Esophagus muscularis mucosa (tissue), 4 donors: Measurements from ENCODE around the gene SSPN. TPM values are rescaled to one million over a fixed set of nuclear protein-coding genes. Genes with fewer than 3 reads are reported as not detected.

Source experiments
- DNase-seq: peaks from one replicate; pipeline ENCODE4 v3.0.0-alpha.2; 2017; ENCODE audit errors: extremely low spot score
- H3K27ac ChIP-seq, 4 donors: fragments of 200-600 bp; sonication (generic); replicated peaks in 1 of 4; 1 replicate in 3 of 4; 2 replicates in 1 of 4; pipeline ENCODE4 v1.5.1; 2016 to 2019; ENCODE audit warnings: mild to moderate bottlenecking in 1 of 4
- H3K27me3 ChIP-seq, 4 donors: fragments of 200-600 bp; sonication (generic); one replicate each; pipeline versions ENCODE4 v1.5.1 to v1.6.0; 2016 to 2019
- H3K36me3 ChIP-seq, 4 donors: fragments of 200-600 bp; sonication (generic); one replicate each; pipeline ENCODE4 v1.5.1; 2016 to 2019
- H3K4me1 ChIP-seq, 4 donors: fragments of 200-600 bp; sonication (generic); one replicate each; pipeline ENCODE4 v1.5.1; 2016 to 2019
- H3K4me3 ChIP-seq, 4 donors: fragments of 200-600 bp; sonication (generic); 1 replicate in 2 of 4; 2 replicates in 2 of 4; pipeline ENCODE4 v1.5.1; 2016 to 2019; ENCODE audit warnings: mild to moderate bottlenecking in 4 of 4, moderate library complexity in 1 of 4
- H3K9me3 ChIP-seq, 4 donors: fragments of 200-600 bp; sonication (generic); 1 replicate in 3 of 4; 2 replicates in 1 of 4; pipeline ENCODE4 v1.5.1; 2016 to 2019
- EP300 ChIP-seq: sonication (generic); formaldehyde crosslinking; IDR thresholded peaks from one replicate; pipeline ENCODE4 v1.6.1; 2017; ENCODE audit warnings: antibody characterized with exemption
- POLR2A ChIP-seq: fragments of 450-650 bp; IDR thresholded peaks from one replicate; pipeline ENCODE4 v1.6.1; 2017; ENCODE audit warnings: antibody characterized with exemption, moderate library complexity, mild to moderate bottlenecking, low read depth
- POLR2AphosphoS5 ChIP-seq, 2 donors: sonication (generic); formaldehyde crosslinking; IDR thresholded peaks; one replicate each; pipeline ENCODE4 v1.6.1; 2017; ENCODE audit warnings: antibody characterized with exemption in 2 of 2
- WGBS: methylation state at CpG from one replicate; pipeline ENCODE4 v1.1.5; 2018; 5-methylcytosine and 5-hydroxymethylcytosine counted together
- intact Hi-C: fragments of 100-400 bp; cut with DNase I; formaldehyde crosslinking; loops from one replicate; pipeline ENCODE4 v1.15.1; 2023
- total RNA-seq, 4 donors: library from RNA; depleted of rRNA; stranded (reverse); fragments of >200 nt; gene quantifications; one replicate each; pipeline versions ENCODE4 v1.1.0 to v1.2.1, GENCODE V29; 2016
- TF ChIP-seq, protein P1 (sequence below), 3 experiments: fragments of 200-600 bp in 2 of 3; fragments of 450-650 bp in 1 of 3; sonication (generic) in 2 of 3; IDR thresholded peaks; one replicate each; pipeline ENCODE4 v1.5.1; 2017 to 2019; ENCODE audit warnings: antibody characterized with exemption in 3 of 3, mild to moderate bottlenecking in 2 of 3, moderate library complexity in 1 of 3

The SSPN gene
- total RNA-seq, 4 donors from 2014 or later, result 36.4 to 81.8 (median 64.9) TPM

DNA sequence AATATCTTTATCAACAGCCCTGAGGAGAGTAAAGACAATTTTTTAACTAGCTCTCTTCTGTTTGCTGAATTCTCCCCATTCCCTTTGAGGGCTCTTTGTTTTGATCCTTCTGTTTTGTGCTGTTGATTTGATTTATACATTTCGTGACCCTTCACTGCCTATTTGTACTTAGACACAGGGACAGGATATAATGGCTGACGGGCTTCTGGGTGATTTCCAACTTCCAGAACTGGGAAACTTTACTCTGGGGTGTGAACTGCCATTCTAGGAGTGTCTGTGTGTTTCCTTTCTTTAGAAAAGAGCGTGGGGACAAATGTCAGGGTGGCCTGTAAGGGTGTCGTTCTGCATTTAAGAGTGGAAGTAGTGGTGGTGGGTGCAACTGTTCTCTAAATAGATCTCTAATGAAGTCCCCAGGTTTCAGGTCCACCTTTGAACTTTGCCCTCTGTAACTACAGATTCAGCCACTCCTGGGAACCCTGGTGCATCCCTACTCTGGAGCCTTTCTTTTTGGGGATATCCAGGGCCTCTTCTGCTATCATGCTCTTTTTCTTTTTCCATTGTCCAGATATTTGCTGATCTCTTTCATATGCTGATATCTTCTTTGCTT is 22.3 kb upstream of the SSPN start:
- no peaks in the 10 kb centered on the region for H3K36me3 ChIP-seq
- DNase-seq, result no peak
- TF ChIP-seq POLR2AphosphoS5 (IDR thresholded peaks at IDR 0.05) (no peak), POLR2A (no peak), EP300 (no peak)
- TF ChIP-seq, protein P1, sequence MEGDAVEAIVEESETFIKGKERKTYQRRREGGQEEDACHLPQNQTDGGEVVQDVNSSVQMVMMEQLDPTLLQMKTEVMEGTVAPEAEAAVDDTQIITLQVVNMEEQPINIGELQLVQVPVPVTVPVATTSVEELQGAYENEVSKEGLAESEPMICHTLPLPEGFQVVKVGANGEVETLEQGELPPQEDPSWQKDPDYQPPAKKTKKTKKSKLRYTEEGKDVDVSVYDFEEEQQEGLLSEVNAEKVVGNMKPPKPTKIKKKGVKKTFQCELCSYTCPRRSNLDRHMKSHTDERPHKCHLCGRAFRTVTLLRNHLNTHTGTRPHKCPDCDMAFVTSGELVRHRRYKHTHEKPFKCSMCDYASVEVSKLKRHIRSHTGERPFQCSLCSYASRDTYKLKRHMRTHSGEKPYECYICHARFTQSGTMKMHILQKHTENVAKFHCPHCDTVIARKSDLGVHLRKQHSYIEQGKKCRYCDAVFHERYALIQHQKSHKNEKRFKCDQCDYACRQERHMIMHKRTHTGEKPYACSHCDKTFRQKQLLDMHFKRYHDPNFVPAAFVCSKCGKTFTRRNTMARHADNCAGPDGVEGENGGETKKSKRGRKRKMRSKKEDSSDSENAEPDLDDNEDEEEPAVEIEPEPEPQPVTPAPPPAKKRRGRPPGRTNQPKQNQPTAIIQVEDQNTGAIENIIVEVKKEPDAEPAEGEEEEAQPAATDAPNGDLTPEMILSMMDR (IDR thresholded peaks at IDR 0.05), result no peak
- no peak overlapping the region for H3K27ac ChIP-seq
- 82% methylated on average over 4 of the region's 4 CpGs for WGBS
- H3K4me1 ChIP-seq, result no peaks in the 10 kb centered on the region
- intact Hi-C loops, result no loop called here
- H3K4me3 ChIP-seq, result no peak overlapping the region
- no peaks in the 10 kb centered on the region for H3K9me3 ChIP-seq
- no peaks in the 10 kb centered on the region for H3K27me3 ChIP-seq

DNA sequence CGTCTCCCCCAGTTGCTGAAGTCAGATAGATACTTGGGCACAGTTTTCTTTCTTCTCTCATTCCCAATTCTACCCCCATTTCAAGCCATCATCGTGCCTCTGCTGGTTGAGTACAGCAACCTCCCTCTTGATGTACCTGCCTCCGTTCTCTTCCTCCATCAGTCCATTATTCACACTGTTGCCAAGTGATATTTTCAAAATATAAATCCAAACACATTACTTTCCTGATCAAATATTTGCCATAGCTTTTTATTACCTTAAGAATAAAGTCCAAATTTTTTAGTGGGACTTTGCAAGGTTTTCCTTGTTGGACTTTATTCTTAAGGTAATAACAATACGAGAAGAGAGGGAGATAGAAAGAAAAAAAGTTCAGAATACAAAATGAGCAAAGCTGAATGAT is 18.6 kb upstream of the SSPN start:
- 87% methylated on average over 4 of the region's 4 CpGs for WGBS

DNA sequence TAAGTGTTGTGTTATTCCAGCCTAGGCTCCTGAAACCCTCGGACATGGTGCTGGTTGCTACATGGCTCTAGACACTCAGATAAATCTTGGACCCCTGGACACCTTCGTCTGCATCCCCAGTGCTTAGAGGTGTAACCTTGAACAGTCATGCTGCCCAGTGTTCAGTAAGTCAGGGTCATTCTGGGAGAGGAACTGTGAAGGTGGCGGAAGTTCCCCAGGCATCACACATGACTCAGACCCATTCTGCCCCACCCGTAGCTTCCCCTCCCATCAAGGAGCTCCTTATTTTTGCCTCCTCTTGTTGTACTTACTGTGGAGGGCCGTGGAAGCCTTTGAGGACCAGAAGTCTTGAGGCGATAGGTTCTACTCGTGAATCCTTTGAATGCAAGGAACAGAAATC is 18.1 kb upstream of the SSPN start:
- Histone ChIP-seq H3K4me3 (no peak overlapping the region), H3K36me3 (no peaks in the 10 kb centered on the region), H3K9me3 (no peaks in the 10 kb centered on the region), H3K4me1 (no peaks in the 10 kb centered on the region), H3K27ac (no peak overlapping the region), H3K27me3 (no peaks in the 10 kb centered on the region)
- no peak for DNase-seq
- 75% methylated on average over 7 of the region's 7 CpGs for WGBS
- intact Hi-C loops, result no loop called here
- TF ChIP-seq EP300 (no peak), POLR2A (no peak), POLR2AphosphoS5 (IDR thresholded peaks at IDR 0.05) (no peak)
- TF ChIP-seq, protein P1 (IDR thresholded peaks at IDR 0.05), result no peak

More for the DNA sequence above, 18.6 kb upstream of the SSPN start:
- intact Hi-C loops, result no loop called here
- DNase-seq, result no peak
- Histone ChIP-seq H3K27ac (no peak overlapping the region), H3K9me3 (no peaks in the 10 kb centered on the region), H3K36me3 (no peaks in the 10 kb centered on the region), H3K4me3 (no peak overlapping the region), H3K27me3 (no peaks in the 10 kb centered on the region), H3K4me1 (no peaks in the 10 kb centered on the region)
- TF ChIP-seq, protein P1 (IDR thresholded peaks at IDR 0.05), result no peak
- TF ChIP-seq POLR2AphosphoS5 (IDR thresholded peaks at IDR 0.05) (no peak), EP300 (no peak), POLR2A (no peak)

DNA sequence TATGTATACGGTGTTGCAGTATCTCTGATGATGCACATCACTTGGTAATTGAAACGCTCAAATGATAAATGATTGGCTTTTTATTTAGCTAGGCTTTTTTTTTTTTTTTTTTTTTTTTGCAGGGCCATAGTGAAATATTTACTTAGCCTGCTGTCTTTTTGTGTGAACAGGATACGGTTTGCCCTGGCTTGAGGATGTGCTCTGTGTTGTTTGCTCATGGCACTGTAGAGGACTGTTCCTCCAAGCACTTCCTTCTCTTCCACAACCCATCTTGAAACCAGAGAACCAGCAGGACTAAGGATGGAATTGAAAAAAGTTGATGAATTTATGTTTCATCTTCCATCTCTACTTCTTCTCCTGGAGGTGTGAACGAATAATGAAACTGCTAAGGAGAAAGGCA is 15.5 kb upstream of the SSPN start:
- Histone ChIP-seq H3K36me3 (no peaks in the 10 kb centered on the region), H3K9me3 (no peaks in the 10 kb centered on the region), H3K27me3 (no peaks in the 10 kb centered on the region), H3K4me3 (no peak overlapping the region), H3K4me1 (no peaks in the 10 kb centered on the region), H3K27ac (no peak overlapping the region)
- DNase-seq, result no peak
- intact Hi-C loops, result no loop called here
- TF ChIP-seq POLR2AphosphoS5 (IDR thresholded peaks at IDR 0.05) (no peak), EP300 (no peak), POLR2A (no peak)
- TF ChIP-seq, protein P1 (IDR thresholded peaks at IDR 0.05), result no peak
- 96% methylated on average over 4 of the region's 4 CpGs for WGBS

DNA sequence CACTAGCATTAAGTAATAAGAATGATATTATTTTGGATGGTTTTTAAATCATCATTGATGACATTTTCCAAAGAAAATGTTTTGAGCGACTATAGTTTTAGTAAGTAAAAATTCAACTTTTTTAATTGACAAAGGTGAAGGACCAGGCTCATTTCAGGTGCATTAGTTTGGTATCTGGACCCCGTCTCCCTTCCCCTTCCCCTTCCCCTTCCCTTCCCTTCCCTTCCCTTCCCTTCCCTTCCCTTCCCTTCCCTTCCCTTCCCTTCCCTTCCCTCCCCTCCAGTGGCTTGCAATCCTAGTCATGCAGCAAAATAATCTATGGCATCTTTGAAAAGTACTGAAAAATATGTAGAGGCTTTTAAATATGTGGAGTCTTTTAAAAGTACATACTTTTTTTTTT is 13.0 kb upstream of the SSPN start:
- 88% methylated on average over 2 of the region's 2 CpGs for WGBS
- Histone ChIP-seq H3K4me1 (peaks cover 0 to 4% (median 0%) of the 10 kb centered on the region in 4 donors), H3K9me3 (no peaks in the 10 kb centered on the region), H3K27ac (no peak overlapping the region), H3K4me3 (no peak overlapping the region), H3K36me3 (no peaks in the 10 kb centered on the region), H3K27me3 (no peaks in the 10 kb centered on the region)
- TF ChIP-seq EP300 (no peak), POLR2A (no peak), POLR2AphosphoS5 (IDR thresholded peaks at IDR 0.05) (no peak)
- TF ChIP-seq, protein P1 (IDR thresholded peaks at IDR 0.05), result no peak
- no peak for DNase-seq
- intact Hi-C loops, result no loop called here
